Transverse colon (tissue), 4 donors: Measurements from ENCODE around the gene C10orf95. TPM values are rescaled to one million over a fixed set of nuclear protein-coding genes. Genes with fewer than 3 reads are reported as not detected.

Experiments
- DNase-seq: peaks from one replicate; pipeline ENCODE4 v3.0.0-alpha.2; 2019
- H3K27ac ChIP-seq, 4 donors: fragments of 200-600 bp; sonication (generic); 2 replicates each; pipeline ENCODE4 v1.5.1; 2016 to 2018; ENCODE audit warnings: inconsistent platforms in 4 of 4
- H3K27me3 ChIP-seq: fragments of 200-600 bp; sonication (generic); 2 replicates; pipeline ENCODE4 v1.5.1; 2017; ENCODE audit warnings: inconsistent platforms
- H3K36me3 ChIP-seq, 4 donors: fragments of 200-600 bp; sonication (generic); 2 replicates each; pipeline ENCODE4 v1.5.1; 2017 to 2019; ENCODE audit warnings: inconsistent platforms in 4 of 4
- H3K4me1 ChIP-seq, 4 donors: fragments of 200-600 bp; sonication (generic); 2 replicates each; pipeline ENCODE4 v1.5.1; 2017 to 2020; ENCODE audit warnings: inconsistent platforms in 4 of 4
- H3K4me3 ChIP-seq, 4 donors: fragments of 200-600 bp; sonication (generic); 1 replicate in 1 of 4; 2 replicates in 3 of 4; pipeline versions ENCODE4 v1.5.1 to v1.6.1; 2017 to 2019; ENCODE audit warnings: inconsistent platforms in 4 of 4
- H3K9me3 ChIP-seq, 2 donors: fragments of 200-600 bp; sonication (generic); 2 replicates each; pipeline ENCODE4 v1.5.1; 2017 to 2019; ENCODE audit warnings: inconsistent platforms in 2 of 2
- EP300 ChIP-seq: sonication (generic); formaldehyde crosslinking; IDR thresholded peaks from one replicate; pipeline ENCODE4 v1.6.1; 2017; ENCODE audit warnings: antibody characterized with exemption, low read depth
- POLR2A ChIP-seq: fragments of 450-650 bp; IDR thresholded peaks from one replicate; pipeline ENCODE4 v1.6.1; 2016; ENCODE audit warnings: antibody characterized with exemption, mild to moderate bottlenecking, moderate library complexity
- POLR2AphosphoS5 ChIP-seq, 3 donors: sonication (generic); formaldehyde crosslinking; IDR thresholded peaks; one replicate each; pipeline ENCODE4 v1.6.1; 2016; ENCODE audit warnings: antibody characterized with exemption in 3 of 3
- WGBS, 2 donors: methylation state at CpG; one replicate each; pipeline ENCODE4 v1.1.5; 2018; ENCODE audit warnings: low coverage in 1 of 2; 5-methylcytosine and 5-hydroxymethylcytosine counted together
- in situ Hi-C, 4 donors: fragments of 200-750 bp; cut with MboI; loops; one replicate each; pipeline versions ENCODE4 v1.15.0 to v1.15.1; 2017; ENCODE audit warnings: low sequenced_read_pairs in 3 of 4, low pct_ligation_motif_present in 1 of 4, low pct_unique_long_range_greater_than_20kb in 1 of 4
- intact Hi-C: fragments of 100-400 bp; cut with DNase I; formaldehyde crosslinking; loops from one replicate; pipeline ENCODE4 v1.15.1; 2023; ENCODE audit warnings: low total_unique reads
- total RNA-seq, 4 donors: library from RNA; depleted of rRNA; stranded (reverse); fragments of >200 nt; gene quantifications; one replicate each; pipeline ENCODE4 v1.1.0, GENCODE V29; 2016
- TF ChIP-seq, protein P1 (sequence below), 5 experiments: fragments of 200-600 bp in 3 of 5; fragments of 450-650 bp in 2 of 5; sonication (generic) in 3 of 5; IDR thresholded peaks; 1 replicate in 2 of 5; 2 replicates in 3 of 5; pipeline ENCODE4 v1.5.1; 2016 to 2017; ENCODE audit warnings: antibody characterized with exemption in 5 of 5, inconsistent platforms in 3 of 5, mild to moderate bottlenecking in 2 of 5, moderate library complexity in 1 of 5

Gene C10orf95
- total RNA-seq, 4 donors from 2014 or later, result 0.48 to 34.4 (median 1.1) TPM

DNA sequence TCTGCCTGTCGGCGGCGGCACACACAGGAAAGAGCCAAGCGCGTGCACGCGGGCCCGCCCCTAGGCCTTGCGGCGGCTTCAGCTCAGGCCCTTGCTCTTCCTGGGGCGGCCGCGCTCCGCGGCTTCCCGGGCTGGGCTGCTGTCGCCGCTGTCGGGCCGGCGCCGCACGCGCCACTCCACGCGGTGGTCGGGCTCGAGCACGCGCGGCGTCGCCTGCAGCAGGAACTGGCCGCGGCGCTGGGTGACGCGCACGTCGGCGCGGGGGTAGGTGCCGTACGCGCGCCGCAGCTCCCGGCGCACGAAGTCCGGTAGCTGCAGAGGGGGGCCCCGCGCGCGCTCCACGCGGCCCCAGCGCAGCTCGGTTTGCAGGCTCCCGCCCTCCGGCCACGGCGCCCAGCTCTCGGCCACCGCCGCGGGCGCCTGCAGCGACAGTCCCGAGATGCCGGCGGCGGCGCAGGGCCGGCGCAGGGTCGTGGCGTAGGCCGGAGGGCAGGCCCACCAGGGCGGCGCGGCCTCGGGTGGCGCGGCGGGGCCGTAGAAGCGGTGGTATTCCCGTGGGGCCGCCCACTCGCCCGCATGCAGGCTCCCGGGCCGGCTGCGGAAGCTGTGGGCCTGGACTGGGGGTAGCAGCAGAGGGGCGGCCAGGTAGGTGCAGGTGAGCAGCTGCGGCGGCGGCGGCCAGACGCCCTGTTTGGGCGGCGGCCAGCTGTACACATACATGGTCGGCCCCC, 804 bp downstream of the C10orf95 start:
- DNase-seq, result peak; percentile 88
- TF ChIP-seq POLR2AphosphoS5 (IDR thresholded peaks at IDR 0.05) (peak; percentile 46 to 79 (median 52)), POLR2A (no peak)
- H3K9me3 ChIP-seq, result no peaks in the 10 kb centered on the region
- in situ Hi-C loops, result no loop called here
- peak overlapping the region; percentile 49 to 78 (median 74) for H3K4me3 ChIP-seq
- WGBS, 2 donors, result 0% methylated on average over 53 of the region's 104 CpGs; no CpG with 5 or more reads in 1 of the 2 donors
- H3K4me1 ChIP-seq, result peaks cover 4 to 16% (median 9%) of the 10 kb centered on the region in 4 donors
- peak overlapping the region; percentile 88 to 93 (median 91) for H3K27ac ChIP-seq
- intact Hi-C loops, result no loop called here
- H3K27me3 ChIP-seq, result no peaks in the 10 kb centered on the region
- no peaks in the 10 kb centered on the region for H3K36me3 ChIP-seq

DNA sequence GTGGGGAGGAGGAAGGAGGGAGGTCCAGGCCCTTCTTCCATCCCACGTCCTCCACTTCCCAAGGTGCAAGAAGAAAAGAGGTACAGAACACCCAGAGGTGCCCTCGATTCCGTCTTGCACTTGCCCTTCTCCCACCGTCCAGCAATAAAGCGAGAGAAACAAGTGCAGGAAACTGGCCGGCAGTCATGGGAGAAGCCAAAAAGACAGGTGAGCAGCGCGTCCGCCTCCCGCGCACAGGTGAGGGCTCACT, 1.3 kb downstream of the C10orf95 start:
- DNase-seq, result no peak
- TF ChIP-seq POLR2AphosphoS5 (IDR thresholded peaks at IDR 0.05), result no peak
- no peak for TF ChIP-seq EP300
- TF ChIP-seq POLR2A, result peak; percentile 74
- TF ChIP-seq, protein P1, sequence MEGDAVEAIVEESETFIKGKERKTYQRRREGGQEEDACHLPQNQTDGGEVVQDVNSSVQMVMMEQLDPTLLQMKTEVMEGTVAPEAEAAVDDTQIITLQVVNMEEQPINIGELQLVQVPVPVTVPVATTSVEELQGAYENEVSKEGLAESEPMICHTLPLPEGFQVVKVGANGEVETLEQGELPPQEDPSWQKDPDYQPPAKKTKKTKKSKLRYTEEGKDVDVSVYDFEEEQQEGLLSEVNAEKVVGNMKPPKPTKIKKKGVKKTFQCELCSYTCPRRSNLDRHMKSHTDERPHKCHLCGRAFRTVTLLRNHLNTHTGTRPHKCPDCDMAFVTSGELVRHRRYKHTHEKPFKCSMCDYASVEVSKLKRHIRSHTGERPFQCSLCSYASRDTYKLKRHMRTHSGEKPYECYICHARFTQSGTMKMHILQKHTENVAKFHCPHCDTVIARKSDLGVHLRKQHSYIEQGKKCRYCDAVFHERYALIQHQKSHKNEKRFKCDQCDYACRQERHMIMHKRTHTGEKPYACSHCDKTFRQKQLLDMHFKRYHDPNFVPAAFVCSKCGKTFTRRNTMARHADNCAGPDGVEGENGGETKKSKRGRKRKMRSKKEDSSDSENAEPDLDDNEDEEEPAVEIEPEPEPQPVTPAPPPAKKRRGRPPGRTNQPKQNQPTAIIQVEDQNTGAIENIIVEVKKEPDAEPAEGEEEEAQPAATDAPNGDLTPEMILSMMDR (IDR thresholded peaks at IDR 0.05), result no peak
- intact Hi-C loops, result no loop called here
- H3K4me1 ChIP-seq, result peaks cover 4 to 16% (median 9%) of the 10 kb centered on the region in 4 donors
- no peaks in the 10 kb centered on the region for H3K27me3 ChIP-seq
- H3K9me3 ChIP-seq, result no peaks in the 10 kb centered on the region
- H3K27ac ChIP-seq, result peak overlapping the region; percentile 88 to 93 (median 91)
- in situ Hi-C loops, result no loop called here
- H3K36me3 ChIP-seq, result no peaks in the 10 kb centered on the region
- WGBS, 2 donors, result 3% methylated on average over 11 of the region's 11 CpGs; no CpG with 5 or more reads in 1 of the 2 donors
- peak overlapping the region; percentile 38 to 78 (median 74) for H3K4me3 ChIP-seq

DNA sequence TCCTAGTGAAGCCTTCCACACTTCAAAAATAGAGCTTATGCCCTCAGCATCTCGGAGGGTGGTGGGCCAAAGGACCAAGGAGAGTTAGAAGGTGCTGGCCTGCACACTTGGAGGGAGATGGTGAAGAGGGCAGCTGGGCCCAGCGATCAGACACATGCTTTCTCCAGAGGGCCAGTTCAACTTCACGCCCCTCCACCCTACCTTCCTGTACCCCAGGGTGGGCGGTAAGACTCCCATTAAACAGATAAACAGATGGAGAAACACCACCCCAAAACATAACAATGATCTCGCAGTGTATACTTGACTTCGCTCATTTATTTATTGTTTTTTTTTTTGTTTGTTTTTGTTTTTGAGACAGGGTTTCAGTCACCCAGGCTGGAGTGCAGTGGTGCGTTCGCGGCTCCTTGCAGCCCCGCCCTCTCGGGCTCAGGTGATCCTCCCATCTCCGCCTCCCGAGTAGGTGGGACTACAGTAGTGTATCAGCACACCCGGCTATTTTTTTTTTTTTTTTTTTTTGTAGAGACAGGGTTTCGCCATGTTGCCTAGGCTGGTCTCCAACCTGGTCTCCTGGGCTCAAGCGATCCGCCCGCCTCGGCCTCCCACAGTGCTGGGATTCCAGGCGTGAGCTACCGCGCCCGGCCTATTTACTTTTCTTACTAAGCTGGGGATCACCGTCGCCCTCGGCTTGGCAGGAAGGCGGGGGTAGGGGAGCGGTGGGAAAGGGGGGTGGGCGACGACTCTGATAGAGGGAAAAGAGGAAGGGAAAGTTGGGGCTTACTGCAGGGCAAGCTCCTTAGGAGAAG, 1.8 kb downstream of the C10orf95 start:
- TF ChIP-seq, protein P1 (IDR thresholded peaks at IDR 0.05), result no peak
- TF ChIP-seq EP300, result no peak
- no peak for TF ChIP-seq POLR2A
- no peak for TF ChIP-seq POLR2AphosphoS5 (IDR thresholded peaks at IDR 0.05)
- intact Hi-C loops (no loop called here), in situ Hi-C loops (no loop called here)
- Histone ChIP-seq H3K4me1 (peaks cover 4 to 16% (median 9%) of the 10 kb centered on the region in 4 donors), H3K9me3 (no peaks in the 10 kb centered on the region), H3K4me3 (peak overlapping the region; percentile 38 to 78 (median 74)), H3K36me3 (no peaks in the 10 kb centered on the region), H3K27me3 (no peaks in the 10 kb centered on the region), H3K27ac (peak overlapping the region; percentile 88 to 93 (median 91))
- DNase-seq, result peak; percentile 91
- 9 to 32% methylated on average over 5 to 30 of the region's 30 CpGs for WGBS, 2 donors

DNA sequence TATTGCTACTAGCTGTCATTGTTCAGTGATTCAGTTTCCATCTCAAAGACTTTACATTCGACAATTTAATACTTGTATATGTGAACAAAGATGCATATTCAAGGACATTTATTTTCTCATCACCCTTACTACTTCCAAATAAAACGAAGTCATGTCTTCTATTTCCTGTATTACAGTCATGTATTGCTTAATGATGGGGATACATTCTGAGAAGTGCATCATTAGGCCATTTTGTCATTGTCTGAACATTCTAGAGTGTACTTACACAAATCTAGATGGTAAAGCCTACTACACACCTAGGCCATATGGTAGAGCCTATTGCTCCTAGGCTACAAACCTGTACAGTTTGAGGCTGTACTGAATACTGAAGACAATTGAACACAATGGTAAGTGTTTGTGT, 6.5 kb downstream of the C10orf95 start:
- H3K36me3 ChIP-seq, result no peaks in the 10 kb centered on the region
- H3K27me3 ChIP-seq, result no peaks in the 10 kb centered on the region
- H3K4me1 ChIP-seq, result peaks cover 0 to 4% (median 3%) of the 10 kb centered on the region in 4 donors
- no peaks in the 10 kb centered on the region for H3K9me3 ChIP-seq
- no peak for DNase-seq
- 77 to 85% methylated on average over 2 of the region's 2 CpGs for WGBS, 2 donors
- no peak overlapping the region for H3K4me3 ChIP-seq
- no peak overlapping the region for H3K27ac ChIP-seq
- intact Hi-C loops (no loop called here), in situ Hi-C loops (no loop called here)
- TF ChIP-seq, protein P1 (IDR thresholded peaks at IDR 0.05), result no peak
- TF ChIP-seq POLR2AphosphoS5 (IDR thresholded peaks at IDR 0.05) (no peak), EP300 (no peak)
